B cell (primary cell): ENCODE measurements around the gene LMF2. TPM values are rescaled to one million over a fixed set of nuclear protein-coding genes. Genes with fewer than 3 reads are reported as not detected.

Source experiments
- ATAC-seq: fragments of 200-7000 bp; cut with Tn5 transposase; one replicate; pipeline ENCODE4 v1.10.0; 2021; ENCODE audit warnings: low read depth, mild to moderate bottlenecking, moderate number of reproducible peaks, moderate library complexity
- CTCF ChIA-PET: fragments of 350-600 bp; sonication (Branson Sonifier 250); formaldehyde crosslinking; loops from one replicate; lab custom pipeline; 2021; ENCODE audit warnings: antibody characterized with exemption, inconsistent platforms; lab: Charles Lee
- POLR2A ChIA-PET: fragments of 350-600 bp; sonication (Branson Sonifier 250); formaldehyde crosslinking; loops from one replicate; lab custom pipeline; 2021; ENCODE audit warnings: antibody characterized with exemption; lab: Charles Lee
- DNase-seq: peaks from one replicate; pipeline ENCODE4 v3.0.0; 2013
- H2AFZ ChIP-seq: 2 replicates; pipeline ENCODE4 v1.6.1; 2012; ENCODE audit warnings: mild to moderate bottlenecking, low read depth, low read length; ENCODE audit not compliant: insufficient read depth, poor library complexity, severe bottlenecking
- H3K27ac ChIP-seq, 2 donors: 1 replicate in 1 of 2; 2 replicates in 1 of 2; pipeline ENCODE4 v1.5.1; 2012 to 2013; ENCODE audit warnings: low read length in 2 of 2, mild to moderate bottlenecking in 2 of 2, moderate library complexity in 1 of 2
- H3K27me3 ChIP-seq, 4 experiments: fragments of 200-600 bp in 1 of 4; sonication (generic) in 1 of 4; replicated peaks in 1 of 4; 1 replicate in 2 of 4; 2 replicates in 2 of 4; pipeline versions ENCODE4 v1.6.1 to v1.7.0; 2013 to 2016; ENCODE audit warnings: low read length in 3 of 4, mild to moderate bottlenecking in 2 of 4, mixed read lengths in 1 of 4, moderate library complexity in 1 of 4; ENCODE audit not compliant: insufficient read depth in 4 of 4, control insufficient read depth in 3 of 4; ENCODE audit errors: control extremely low read depth in 1 of 4
- H3K36me3 ChIP-seq, 2 experiments: replicated peaks in 1 of 2; 1 replicate in 1 of 2; 2 replicates in 1 of 2; pipeline versions ENCODE4 v1.6.1 to v1.7.1; 2013; ENCODE audit warnings: low read length in 1 of 2; ENCODE audit not compliant: insufficient read depth in 2 of 2, control insufficient read depth in 1 of 2; ENCODE audit errors: control extremely low read depth in 1 of 2, extremely low read depth in 1 of 2
- H3K4me1 ChIP-seq, 2 donors: fragments of 200-600 bp in 1 of 2; sonication (generic) in 1 of 2; 1 replicate in 1 of 2; 2 replicates in 1 of 2; pipeline versions ENCODE4 v1.5.1 to v1.6.1; 2013 to 2017; ENCODE audit warnings: low read length in 2 of 2; ENCODE audit not compliant: control insufficient read depth in 2 of 2, insufficient read depth in 2 of 2
- H3K4me2 ChIP-seq: replicated peaks from 2 replicates; pipeline ENCODE3; 2012; ENCODE audit warnings: mild to moderate bottlenecking, low read depth, low read length; ENCODE audit not compliant: poor library complexity, severe bottlenecking
- H3K4me3 ChIP-seq, 5 experiments: fragments of 200-600 bp in 1 of 5; sonication (generic) in 1 of 5; 1 replicate in 3 of 5; 2 replicates in 2 of 5; pipeline versions ENCODE4 v1.5.1 to v1.7.0; 2011 to 2016; ENCODE audit warnings: low read length in 4 of 5, mild to moderate bottlenecking in 4 of 5, low read depth in 2 of 5, control low read depth in 1 of 5, moderate library complexity in 1 of 5; ENCODE audit not compliant: insufficient read depth in 1 of 5; ENCODE audit errors: control extremely low read depth in 1 of 5, extremely low read depth in 1 of 5
- H3K79me2 ChIP-seq: fragments of 200-600 bp; sonication (generic); one replicate; pipeline ENCODE4 v1.6.0; 2016; ENCODE audit warnings: low read length; ENCODE audit not compliant: control insufficient read depth, insufficient read depth
- H3K9ac ChIP-seq: fragments of 200-600 bp; sonication (generic); 2 replicates; pipeline ENCODE4 v1.6.1; 2017; ENCODE audit warnings: mild to moderate bottlenecking, low read length, moderate library complexity
- H3K9me3 ChIP-seq, 3 donors: one replicate each; pipeline versions ENCODE4 v1.6.1 to v1.7.1; 2013; ENCODE audit warnings: low read length in 2 of 3; ENCODE audit not compliant: control insufficient read depth in 2 of 3, insufficient read depth in 1 of 3; ENCODE audit errors: control extremely low read depth in 1 of 3
- H4K20me1 ChIP-seq: 2 replicates; pipeline ENCODE4 v1.6.0; 2012; ENCODE audit warnings: mild to moderate bottlenecking, low read length; ENCODE audit not compliant: insufficient read depth, control insufficient read depth, poor library complexity, severe bottlenecking
- H3K27ac Mint-ChIP-seq: one replicate; pipeline ENCODE4 v1.8.0; 2021; ENCODE audit warnings: mixed read lengths
- H3K27me3 Mint-ChIP-seq: one replicate; pipeline ENCODE4 v1.8.0; 2021; ENCODE audit warnings: mixed read lengths
- H3K4me1 Mint-ChIP-seq: one replicate; pipeline ENCODE4 v1.8.0; 2021; ENCODE audit warnings: mixed read lengths
- H3K4me3 Mint-ChIP-seq: one replicate; pipeline ENCODE4 v1.8.0; 2021; ENCODE audit warnings: mixed read lengths
- H3K9me3 Mint-ChIP-seq: one replicate; pipeline ENCODE4 v1.8.0; 2022; ENCODE audit warnings: mixed read lengths; ENCODE audit not compliant: insufficient read depth
- EZH2 ChIP-seq: IDR thresholded peaks from 2 replicates; pipeline ENCODE4 v1.6.1; 2012; ENCODE audit warnings: borderline replicate concordance, low read depth, mild to moderate bottlenecking, moderate library complexity, low read length; ENCODE audit not compliant: insufficient read depth, poor library complexity, severe bottlenecking
- WGBS: methylation state at CpG from one replicate; pipeline ENCODE4 v1.1.5; 2013; ENCODE audit warnings: missing lambda C conversion rate; ENCODE audit not compliant: insufficient coverage; 5-methylcytosine and 5-hydroxymethylcytosine counted together
- intact Hi-C: fragments of 100-400 bp; cut with micrococcal nuclease; formaldehyde crosslinking; loops from one replicate; pipeline ENCODE4 v1.10.0; 2022
- polyA plus RNA-seq: library from polyadenylated mRNA; depleted of rRNA; stranded (reverse); fragments of >200 nt; gene quantifications from 2 replicates; pipeline ENCODE4 v1.2.3, GENCODE V29; 2012
- total RNA-seq, 2 donors: library from RNA; stranded (reverse); fragments of 120-200 nt in 1 of 2; gene quantifications; 1 replicate in 1 of 2; 2 replicates in 1 of 2; pipeline versions ENCODE4 v1.2.3 to v1.2.4, GENCODE V29; 2013 to 2022
- TF ChIP-seq, protein P1 (sequence below): fragments of 200-600 bp; IDR thresholded peaks from one replicate; pipeline ENCODE4 v1.8.0; 2022; ENCODE audit warnings: antibody characterized with exemption, mild to moderate bottlenecking

Gene LMF2
- total and polyA plus RNA-seq, 2 donors (not counting 1 experiment from before 2014, with no cell fraction given), result 128 to 316 TPM

DNA sequence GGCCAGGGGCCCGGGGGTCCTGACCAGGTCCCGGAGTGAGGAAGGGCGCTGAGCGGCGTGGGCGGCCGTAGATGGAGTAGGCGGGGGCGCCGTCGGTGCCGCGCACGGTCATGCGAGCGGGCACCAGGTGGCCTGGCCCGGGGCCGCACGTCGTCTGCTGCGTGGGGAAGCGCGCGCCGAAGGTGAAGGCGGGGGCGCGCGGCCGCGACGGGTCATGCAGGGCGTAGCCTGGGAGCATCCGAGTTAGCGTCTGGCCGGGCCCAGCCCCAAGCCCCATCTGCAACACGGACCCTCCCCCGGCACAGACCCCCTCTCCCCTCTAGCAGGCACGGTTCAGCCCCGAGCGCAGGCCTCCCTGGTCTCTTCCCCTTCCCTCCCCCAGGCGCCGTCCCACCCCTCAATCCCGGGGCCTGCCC, 24.1 kb upstream of the LMF2 start:
- Histone ChIP-seq H2AFZ (peak overlapping the region; percentile 62), H3K4me1 (peaks cover 22 to 71% of the 10 kb centered on the region in 2 donors), H4K20me1 (no peaks in the 10 kb centered on the region), H3K9ac (peak overlapping the region; percentile 97), H3K79me2 (peaks cover 17% of the 10 kb centered on the region), H3K27ac (peak overlapping the region; percentile 99 to 100), H3K4me3 (peak overlapping the region; percentile 47 to 95 (median 95)), H3K27me3 (no peaks in the 10 kb centered on the region), H3K36me3 (no peaks in the 10 kb centered on the region), H3K4me2 (peak overlapping the region; percentile 84), H3K9me3 (peaks cover 0 to 9% (median 0%) of the 10 kb centered on the region in 3 donors)
- ChIA-PET CTCF (interaction anchor here (0.8 to 2.1 kb wide), 2 partner anchors 9 to 92 kb away, joined by 3 to 7 read pairs; no protein-coding TSS in a partner anchor), POLR2A (interaction anchor here (0.6 to 4.6 kb wide), 10 partner anchors 9 to 578 kb away, joined by 4 to 40 read pairs (median 6); partner anchors contain the start of genes LMF2, NCAPH2 and SYCE3)
- ATAC-seq (peak; percentile 43), DNase-seq (peak; percentile 93)
- peak overlapping the region; percentile 95 for H3K4me3 Mint-ChIP-seq
- H3K4me1 Mint-ChIP-seq, result peaks cover 57% of the 10 kb centered on the region
- no peaks in the 10 kb centered on the region for H3K27me3 Mint-ChIP-seq
- WGBS, result under 1% methylated on average over 41 of the region's 44 CpGs
- H3K9me3 Mint-ChIP-seq, result no peaks in the 10 kb centered on the region
- H3K27ac Mint-ChIP-seq, result peak overlapping the region; percentile 99
- no peak for TF ChIP-seq EZH2
- TF ChIP-seq, protein P1, sequence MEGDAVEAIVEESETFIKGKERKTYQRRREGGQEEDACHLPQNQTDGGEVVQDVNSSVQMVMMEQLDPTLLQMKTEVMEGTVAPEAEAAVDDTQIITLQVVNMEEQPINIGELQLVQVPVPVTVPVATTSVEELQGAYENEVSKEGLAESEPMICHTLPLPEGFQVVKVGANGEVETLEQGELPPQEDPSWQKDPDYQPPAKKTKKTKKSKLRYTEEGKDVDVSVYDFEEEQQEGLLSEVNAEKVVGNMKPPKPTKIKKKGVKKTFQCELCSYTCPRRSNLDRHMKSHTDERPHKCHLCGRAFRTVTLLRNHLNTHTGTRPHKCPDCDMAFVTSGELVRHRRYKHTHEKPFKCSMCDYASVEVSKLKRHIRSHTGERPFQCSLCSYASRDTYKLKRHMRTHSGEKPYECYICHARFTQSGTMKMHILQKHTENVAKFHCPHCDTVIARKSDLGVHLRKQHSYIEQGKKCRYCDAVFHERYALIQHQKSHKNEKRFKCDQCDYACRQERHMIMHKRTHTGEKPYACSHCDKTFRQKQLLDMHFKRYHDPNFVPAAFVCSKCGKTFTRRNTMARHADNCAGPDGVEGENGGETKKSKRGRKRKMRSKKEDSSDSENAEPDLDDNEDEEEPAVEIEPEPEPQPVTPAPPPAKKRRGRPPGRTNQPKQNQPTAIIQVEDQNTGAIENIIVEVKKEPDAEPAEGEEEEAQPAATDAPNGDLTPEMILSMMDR, result no peak
- intact Hi-C loops, result loop anchor here (1.0 kb wide), 3 partner anchors 8 to 90 kb away; partner anchors contain the start of gene SYCE3
